Measurements from ENCODE around the gene DGAT2.

The DGAT2 gene

DNA sequence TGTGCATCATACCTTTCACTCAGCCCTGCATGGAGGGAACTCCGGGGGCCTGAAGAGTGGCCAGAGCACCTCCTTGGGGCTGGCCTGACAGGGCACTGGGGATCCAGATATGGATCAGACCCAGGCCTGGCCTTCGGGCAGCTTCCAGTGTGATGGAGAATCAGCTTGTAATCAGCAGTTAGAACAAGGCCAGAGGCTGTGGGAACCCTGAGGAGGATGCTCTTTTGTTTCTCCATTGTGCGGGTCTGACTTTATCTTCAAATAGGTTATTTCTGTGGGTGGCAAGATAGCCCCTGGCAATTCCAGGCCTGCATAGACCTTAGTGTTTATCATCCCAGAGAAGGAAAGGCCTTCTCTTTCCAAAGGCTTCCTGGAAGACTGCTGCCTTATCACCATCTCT is 12.3 kb downstream of the DGAT2 start:
- DNase-seq (ENCODE audit: low spot score), result no peak

DNA sequence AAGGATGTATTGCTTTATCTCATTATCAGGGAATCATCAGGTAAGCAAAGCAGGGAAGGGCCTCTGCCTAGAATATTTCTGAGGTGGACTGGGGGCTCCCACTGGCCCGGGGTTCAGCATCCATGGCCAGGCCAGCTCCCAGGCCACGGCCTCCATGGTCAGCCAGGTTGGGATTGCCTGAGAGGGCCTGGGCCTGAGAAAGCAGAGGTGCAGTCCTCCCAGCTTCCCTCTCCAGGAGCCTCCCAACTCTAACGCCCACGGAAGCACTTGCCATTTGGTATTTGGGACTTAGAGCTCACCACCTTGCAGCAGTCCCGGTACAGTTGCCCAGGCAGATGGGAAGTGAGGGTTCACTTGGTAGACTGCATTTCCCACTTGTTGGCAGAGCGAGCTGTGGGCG is 12.7 kb downstream of the DGAT2 start:
- no peak for DNase-seq (ENCODE audit: low spot score)

DNA sequence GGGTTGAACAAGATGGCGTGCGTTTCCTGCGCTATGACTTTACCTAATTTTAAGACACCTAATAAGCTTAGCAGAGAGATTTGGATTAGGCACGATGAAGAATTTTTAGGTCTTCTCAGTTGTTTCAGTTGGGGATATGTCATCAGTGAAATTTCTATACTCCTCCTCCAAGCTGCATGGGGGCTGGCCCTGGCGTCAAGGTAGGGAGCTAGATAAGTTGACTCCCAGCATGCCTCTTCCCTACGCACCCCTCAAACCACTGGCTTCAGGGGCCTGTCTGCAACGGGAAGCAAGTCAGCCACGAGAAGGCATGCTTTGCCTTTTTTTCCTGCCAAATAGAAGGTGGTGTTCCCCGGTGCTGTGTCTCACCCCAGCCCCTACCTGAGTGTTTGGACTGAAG is 13.3 kb downstream of the DGAT2 start:
- no peak for DNase-seq (ENCODE audit: low spot score)

DNA sequence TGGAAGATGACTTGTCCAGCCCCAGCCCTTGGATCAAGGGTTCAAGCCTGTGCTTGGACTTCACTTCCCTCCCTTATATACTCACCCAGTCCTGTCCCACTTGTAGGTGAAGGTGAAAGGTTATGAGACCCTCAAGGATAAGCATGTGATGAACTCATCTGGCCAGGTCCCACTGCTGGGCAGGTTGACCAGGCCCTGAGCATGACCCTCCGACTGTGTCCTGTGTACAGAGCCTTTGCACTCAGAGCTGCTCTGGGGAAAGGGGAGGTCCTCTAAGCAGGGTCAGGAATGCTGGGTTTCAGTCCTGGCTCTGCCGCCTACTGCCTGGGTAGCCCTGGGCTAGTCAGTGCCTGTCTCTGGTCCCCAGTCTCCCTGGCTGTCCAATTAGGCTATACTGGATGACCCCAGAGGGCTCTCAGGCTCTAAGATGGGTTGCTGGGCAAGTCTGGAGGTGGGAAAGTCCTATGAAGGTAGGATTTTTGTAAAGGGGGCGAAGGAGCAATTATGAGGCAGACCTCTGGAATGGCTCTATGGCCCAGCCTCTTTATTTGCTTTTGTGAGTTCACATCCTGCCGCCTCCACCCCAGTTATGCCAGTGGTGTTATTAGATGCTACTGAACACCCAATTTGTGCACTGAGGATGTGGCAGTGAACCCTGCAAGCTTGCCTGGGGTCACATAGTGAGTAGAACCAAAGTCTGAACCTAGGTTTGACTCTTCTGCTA is 14.1 kb downstream of the DGAT2 start:
- no peak for DNase-seq (ENCODE audit: low spot score)

DNA sequence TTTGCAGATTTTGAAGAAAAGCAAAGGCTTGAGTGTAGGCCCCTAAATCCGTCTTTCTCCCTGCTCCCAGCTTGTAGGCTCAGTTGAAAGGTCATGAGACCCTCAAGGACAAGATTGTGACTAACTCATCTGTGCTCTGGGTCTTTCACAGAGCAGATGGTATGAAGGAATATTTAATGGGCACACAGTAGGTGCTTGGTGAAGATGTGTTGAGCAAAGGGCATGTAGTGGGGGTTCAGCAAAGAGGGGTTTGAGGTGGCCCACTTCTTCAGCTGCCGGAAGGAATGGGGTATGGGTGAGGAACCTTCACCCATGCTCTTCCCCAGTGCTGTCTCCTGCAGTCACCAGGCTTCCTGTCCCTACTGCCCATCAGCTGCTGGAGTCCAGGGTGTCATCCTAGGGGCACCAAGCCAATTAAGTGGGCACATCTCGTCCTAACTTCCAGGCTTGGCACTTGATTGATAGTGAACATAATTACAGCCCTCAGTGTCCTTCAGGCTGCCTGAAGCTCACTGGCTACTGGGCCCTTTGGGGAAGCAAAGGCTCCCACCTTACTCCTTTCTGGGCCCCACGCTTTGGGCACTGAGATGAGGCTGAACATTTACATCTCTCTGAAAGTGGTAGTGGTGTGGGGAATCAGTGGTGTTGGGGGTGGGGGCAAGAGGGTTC is 15.0 kb downstream of the DGAT2 start:
- DNase-seq (ENCODE audit: low spot score), result no peak

DNA sequence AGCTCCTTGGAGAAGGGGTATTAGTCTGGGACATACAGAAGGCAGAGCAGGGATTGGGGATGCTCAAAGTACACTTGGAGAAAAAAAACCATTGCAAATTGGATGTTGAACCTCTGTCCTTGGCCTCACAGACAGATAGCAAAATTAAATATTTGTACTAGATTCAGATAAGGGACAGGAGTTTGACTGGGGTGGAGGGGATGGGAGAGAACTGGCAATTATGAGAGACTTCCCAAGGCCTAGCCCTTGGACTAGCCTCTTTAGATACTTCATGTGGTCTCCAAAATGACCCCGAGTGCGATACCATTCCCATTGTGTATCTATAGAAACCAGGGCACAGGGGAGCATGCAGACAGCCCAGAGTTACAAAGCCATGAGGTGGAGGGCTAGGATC is 15.5 kb downstream of the DGAT2 start:
- DNase-seq (ENCODE audit: low spot score), result no peak

DNA sequence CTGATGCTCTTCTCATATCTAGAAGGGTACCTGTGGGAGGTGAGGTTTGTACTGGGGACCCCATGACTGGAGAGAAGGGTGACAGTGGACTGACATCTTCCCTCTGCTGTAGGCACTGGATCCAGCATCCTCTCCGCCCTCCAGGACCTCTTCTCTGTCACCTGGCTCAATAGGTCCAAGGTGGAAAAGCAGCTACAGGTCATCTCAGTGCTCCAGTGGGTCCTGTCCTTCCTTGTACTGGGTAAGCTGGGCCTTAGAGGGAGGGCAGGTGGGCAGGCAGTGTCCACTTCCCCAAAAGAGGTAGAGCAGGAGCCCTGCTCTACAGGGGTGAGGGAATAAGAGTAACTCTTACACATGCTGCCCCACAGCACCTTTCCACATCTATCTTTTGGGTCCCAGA is 15.9 kb downstream of the DGAT2 start:
- no peak for DNase-seq (ENCODE audit: low spot score)

DNA sequence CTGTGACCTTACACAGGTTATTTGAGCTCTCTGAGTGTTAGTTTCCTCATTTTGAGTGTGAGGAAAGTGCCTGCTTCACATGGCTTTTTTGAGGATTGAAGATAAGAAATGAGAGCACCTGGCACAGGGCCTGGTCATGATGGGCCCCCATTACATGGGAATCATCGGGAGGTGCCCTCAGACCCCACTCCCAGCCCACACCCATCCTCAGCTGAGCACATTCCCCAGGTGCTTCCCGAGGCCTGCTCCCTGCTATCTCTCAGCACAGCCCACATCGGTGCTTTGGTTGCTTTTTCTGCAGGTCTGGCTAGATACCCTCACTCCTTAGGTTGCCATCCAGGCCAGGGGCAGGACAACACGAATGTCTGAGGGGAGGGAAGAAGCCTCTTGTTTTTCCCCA is 16.6 kb downstream of the DGAT2 start:
- DNase-seq (ENCODE audit: low spot score), result no peak

DNA sequence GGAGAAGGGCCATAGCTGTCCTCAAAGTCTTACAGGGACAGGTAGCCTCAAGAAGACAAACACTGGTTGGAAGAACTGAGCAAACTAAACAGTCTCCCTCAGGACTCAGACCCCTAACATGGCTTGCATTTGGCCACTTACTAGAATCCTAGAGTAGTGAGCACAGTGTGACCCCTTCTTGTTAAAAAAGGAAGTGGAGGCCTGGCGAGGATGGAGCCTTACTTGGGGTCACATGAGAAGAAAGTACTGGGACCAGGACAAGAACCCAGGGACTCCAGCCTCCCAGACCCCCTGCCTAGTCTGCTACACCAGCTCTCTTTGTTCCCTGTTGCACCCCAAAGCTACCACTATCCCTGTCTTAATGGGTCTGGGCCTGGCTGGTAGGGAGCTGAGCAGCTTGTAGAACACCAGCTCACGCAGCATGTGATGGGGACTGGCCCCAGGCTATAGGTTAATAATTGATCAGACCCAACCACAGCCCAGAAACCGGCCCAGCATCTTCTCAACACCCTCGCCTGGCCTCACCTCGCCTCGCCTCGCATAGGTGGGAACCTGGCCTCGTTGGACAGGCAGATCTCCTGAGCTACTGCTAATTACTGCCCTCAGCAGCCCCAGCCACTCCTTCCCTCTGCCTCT is 17.6 kb downstream of the DGAT2 start:
- DNase-seq (ENCODE audit: low spot score), result no peak

DNA sequence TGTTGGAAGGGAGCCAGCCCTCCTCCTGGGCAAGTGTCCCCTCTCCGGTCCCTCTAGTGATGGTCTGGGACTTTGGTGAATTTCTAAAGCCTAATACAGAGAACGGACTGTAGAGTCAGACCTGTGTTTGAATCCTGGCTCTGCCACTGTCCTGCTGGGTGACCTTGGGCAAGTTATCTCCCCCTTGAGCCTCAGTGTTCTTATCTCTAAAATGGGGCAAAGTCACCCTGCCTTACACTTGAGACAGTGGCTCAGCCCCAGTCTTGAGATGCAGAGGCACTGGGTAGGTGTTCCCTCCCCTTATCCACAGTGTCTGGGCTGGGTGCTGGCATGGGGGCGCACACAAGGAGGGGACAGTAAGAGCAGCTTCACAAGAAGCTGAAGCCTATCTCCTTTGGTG is 20.9 kb downstream of the DGAT2 start:
- DNase-seq (ENCODE audit: low spot score), result no peak

DNA sequence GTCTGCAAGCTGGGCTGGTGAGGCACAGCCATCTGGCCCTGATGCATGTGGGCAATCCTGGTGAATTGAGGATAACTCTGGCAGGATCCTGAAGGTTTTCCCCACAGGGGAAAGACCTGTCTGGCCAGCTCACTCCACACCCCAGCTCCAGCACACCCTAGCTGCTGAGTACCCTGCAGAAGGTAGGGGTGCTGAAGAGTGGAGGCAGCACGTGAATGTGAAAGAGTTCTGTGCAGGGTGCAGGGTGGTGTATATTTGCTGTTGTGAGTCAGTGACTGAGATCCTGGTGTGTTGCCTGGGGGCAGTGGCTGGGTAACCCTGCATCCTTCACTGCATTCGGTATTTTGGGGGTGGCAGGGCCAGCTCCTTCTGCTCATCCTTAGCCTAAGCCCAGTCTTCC is 22.4 kb downstream of the DGAT2 start:
- no peak for DNase-seq (ENCODE audit: low spot score)

DNA sequence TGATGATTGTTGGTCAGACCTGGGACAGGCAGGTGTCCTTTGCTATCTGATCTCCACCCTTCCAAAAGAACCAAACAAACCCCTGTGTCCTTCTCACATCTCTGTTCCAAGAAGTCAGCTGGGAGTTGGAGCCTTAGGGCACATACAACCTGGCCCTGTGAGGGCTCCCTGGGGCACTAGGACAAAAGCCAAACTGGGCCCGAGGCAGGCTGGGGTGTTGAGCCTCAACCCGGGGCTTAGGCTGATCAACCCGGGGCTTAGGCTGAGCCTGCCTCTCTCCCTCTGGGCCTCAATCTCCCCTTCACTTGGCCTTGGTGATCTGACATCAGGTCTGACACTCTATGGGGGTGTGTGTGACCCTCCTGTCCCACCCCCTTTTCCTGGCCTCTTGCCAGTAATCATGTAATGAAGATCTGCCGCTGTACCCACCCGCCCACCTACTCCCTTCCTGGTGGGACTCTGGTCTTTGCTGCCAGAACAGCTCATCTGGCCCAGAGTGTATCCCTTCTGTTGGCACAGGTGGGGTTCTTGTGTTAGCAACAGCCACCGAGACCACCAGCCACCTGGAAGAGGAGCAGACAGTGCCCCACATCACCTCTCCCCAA is 23.7 kb downstream of the DGAT2 start:
- no peak for DNase-seq (ENCODE audit: low spot score)

DNA sequence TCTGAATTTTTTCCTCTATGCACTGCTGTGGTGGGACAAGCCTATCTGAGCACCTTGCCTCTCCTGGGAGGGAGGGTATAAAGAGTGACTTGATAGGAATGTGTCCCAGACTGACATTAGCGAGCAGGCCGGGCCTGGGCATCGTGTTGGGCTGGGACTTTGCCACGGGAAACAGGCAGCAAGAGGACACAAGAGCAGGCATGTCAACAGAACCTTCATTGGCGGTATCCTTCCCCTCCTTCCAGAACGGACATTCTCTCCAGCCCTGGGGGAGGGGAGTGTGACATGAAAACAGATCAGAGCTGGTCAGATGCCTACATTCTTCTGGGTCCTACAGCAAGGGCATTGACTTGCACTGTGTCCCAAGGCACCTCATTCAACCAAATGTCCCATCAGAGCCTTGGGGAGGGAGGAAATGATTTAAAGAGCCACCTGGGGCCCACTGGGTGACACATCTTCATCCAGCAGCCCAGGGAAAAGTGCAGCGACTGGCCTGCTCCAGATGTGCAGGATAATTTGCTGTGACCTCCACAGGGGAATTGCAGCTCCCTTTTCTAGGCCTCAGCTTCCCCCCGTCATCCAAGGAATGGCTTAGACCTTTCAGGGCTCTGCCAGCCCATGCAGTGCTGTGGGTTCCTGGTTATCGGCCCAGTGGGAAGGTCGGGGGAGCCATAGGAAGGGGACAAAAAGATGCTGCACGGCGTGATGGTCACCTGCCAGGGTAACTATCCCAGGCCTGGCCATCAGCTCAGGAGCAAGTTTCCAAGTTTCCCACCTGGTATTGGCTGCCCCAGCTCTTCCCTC is 24.6 kb downstream of the DGAT2 start:
- DNase-seq (ENCODE audit: low spot score), result no peak

DNA sequence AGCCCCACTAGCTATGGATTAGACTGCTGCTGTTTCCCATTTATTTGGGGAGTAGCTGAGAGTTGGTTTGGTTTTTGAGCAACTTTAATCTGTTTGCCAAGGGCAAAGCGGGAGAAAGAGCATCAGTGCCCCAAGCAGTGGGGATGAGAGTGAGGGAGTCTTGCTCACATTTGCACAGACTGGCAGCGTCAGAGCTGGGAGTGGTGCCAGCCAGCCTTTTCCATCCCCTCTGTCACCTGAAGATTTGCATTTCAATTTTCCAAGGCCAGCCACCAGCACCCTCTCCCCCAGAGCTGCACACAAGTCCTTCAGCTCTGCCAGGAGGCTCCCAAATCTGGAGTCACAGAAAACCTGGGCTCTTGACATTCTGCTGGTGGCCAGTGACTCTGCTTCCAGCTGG is 25.4 kb downstream of the DGAT2 start:
- no peak for DNase-seq (ENCODE audit: low spot score)

DNA sequence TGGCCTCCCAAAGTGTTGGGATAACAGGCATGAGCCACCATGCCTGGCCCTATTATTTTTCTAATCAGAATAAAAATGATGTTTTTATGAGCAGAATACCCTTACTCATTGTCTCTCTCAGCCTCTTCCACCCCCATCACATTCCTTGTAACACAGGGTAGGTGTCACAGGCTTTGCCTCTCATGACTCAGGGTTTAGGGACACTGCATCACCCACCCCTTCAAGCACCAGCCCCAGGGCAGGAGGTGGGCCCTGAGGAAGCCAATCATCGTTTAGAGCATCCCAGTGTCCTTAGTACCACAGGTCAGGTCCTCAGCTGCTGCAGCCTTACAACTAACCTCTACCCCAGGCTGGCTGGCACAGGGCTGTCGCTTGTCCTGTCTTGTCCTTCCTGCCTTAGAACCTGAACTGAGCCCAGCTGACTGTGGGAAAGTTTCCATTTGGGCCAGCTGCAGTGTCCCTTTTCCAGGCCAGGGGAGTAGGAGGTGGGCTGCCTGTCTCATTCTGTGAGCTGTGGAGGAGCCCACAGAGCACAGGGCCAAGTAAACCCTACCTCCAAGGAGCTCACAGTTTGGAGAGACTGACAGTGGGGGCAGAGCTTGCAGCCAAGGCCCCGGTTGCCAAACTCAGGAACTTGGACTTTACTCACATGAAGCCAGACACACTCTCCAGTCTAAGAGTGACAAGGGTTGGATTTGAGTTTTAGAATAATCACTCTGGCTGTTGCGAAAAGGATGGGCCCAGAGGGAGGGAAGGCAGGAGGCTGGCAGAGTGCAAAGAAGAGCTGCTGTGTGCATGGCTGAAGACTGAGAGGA is 26.9 kb downstream of the DGAT2 start:
- DNase-seq (ENCODE audit: low spot score), result no peak

DNA sequence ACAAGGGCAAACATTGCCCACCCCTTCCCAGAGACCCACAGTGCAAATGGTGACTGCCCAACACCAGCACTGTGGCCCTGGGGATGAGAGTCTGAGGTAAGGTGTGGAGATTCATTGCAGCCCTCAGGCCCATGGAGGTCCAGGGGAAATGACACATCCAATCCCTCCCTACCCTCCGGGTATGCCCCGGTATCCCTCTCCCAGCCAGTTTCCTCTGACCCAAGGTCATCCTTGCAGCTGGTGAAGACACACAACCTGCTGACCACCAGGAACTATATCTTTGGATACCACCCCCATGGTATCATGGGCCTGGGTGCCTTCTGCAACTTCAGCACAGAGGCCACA is 27.5 kb downstream of the DGAT2 start:
- no peak for DNase-seq (ENCODE audit: low spot score)

DNA sequence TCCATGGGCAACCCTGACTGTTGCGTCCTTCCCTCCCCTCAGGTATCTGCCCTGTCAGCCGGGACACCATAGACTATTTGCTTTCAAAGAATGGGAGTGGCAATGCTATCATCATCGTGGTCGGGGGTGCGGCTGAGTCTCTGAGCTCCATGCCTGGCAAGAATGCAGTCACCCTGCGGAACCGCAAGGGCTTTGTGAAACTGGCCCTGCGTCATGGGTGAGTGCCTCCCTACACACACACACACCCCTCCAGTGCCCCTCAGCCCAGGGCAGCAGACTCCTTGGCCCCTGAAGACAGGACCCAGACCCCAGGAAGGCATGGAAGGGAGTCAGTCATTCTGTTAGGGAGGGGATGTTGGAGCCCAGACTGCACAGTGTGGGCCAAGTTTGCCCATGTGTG is 28.5 kb downstream of the DGAT2 start:
- no peak for DNase-seq (ENCODE audit: low spot score)

DNA sequence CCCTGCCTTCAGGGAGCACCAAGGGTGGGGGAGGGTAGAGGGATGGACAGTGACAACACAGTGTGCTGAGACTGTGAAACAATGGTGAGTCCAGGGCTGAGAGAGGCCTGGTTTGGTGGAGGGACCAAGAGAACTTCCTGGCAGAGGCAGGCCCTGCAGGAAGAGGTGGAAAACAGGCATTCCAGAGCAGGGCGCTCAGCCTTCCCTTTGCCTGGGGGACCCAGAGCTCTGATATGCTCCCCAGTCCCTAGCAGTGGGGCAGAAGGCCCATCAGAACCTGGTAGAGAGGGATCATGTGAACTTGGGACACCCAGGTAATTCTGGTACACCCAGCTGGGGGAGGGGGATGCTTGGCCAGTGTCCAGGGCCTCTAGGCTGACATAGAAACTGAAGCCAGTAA is 29.2 kb downstream of the DGAT2 start:
- no peak for DNase-seq (ENCODE audit: low spot score)

DNA sequence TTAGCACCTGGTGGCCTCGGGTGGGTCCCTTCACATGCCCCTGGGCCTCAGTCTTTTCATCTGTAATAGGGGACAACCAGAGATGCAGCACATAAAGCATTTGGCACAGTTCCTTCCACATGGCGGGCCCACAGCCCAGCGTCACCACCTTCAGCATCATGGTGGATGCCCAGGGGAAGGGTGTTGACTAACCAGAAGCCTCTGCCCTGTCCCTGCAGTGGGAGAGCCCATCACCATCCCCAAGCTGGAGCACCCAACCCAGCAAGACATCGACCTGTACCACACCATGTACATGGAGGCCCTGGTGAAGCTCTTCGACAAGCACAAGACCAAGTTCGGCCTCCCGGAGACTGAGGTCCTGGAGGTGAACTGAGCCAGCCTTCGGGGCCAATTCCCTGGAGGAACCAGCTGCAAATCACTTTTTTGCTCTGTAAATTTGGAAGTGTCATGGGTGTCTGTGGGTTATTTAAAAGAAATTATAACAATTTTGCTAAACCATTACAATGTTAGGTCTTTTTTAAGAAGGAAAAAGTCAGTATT is 31.6 kb downstream of the DGAT2 start:
- DNase-seq (ENCODE audit: low spot score), result no peak

DNA sequence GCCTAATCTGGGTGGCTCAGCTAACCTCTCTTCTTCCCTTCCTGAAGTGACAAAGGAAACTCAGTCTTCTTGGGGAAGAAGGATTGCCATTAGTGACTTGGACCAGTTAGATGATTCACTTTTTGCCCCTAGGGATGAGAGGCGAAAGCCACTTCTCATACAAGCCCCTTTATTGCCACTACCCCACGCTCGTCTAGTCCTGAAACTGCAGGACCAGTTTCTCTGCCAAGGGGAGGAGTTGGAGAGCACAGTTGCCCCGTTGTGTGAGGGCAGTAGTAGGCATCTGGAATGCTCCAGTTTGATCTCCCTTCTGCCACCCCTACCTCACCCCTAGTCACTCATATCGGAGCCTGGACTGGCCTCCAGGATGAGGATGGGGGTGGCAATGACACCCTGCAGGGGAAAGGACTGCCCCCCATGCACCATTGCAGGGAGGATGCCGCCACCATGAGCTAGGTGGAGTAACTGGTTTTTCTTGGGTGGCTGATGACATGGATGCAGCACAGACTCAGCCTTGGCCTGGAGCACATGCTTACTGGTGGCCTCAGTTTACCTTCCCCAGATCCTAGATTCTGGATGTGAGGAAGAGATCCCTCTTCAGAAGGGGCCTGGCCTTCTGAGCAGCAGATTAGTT is 32.3 kb downstream of the DGAT2 start:
- no peak for DNase-seq (ENCODE audit: low spot score)

All from hematopoietic multipotent progenitor cell treated with erythropoietin and hydrocortisone succinate and interleukin-3 and kit ligand, for 15 days (in vitro differentiated cells).